NCI-H1694 treated with DMSO at 0.1 percent for 48 hours (cell line): ENCODE measurements around the gene LEP.

Experiments
- DNase-seq: peaks from one replicate; lab custom pipeline; 2025; lab: John Stamatoyannopoulos, UW

The LEP gene

GRCh38 chr7:128240696-128241386 is at the start of gene LEP:
Gene LEP (plus strand): TSS chr7:128241278. CDS start chr7:128252019, 10,741 bp downstream.
- DNase-seq, result no peak

GRCh38 chr7:128192497-128193142 is 48.5 kb upstream of the LEP start:
- DNase-seq, result no peak

GRCh38 chr7:128194533-128195282 is 46.4 kb upstream of the LEP start:
- DNase-seq, result no peak

GRCh38 chr7:128197589-128197988 is 43.5 kb upstream of the LEP start:
- DNase-seq, result no peak

GRCh38 chr7:128197989-128198580 is 43.0 kb upstream of the LEP start:
- no peak for DNase-seq

- no peak for DNase-seq
Measured at GRCh38 chr7:128200376-128200775, 40.7 kb upstream of the LEP start.

- no peak for DNase-seq
Measured at GRCh38 chr7:128201067-128201689, 39.9 kb upstream of the LEP start.

- DNase-seq, result no peak
Measured at GRCh38 chr7:128201690-128202085, 39.4 kb upstream of the LEP start.

- DNase-seq, result no peak
Measured at GRCh38 chr7:128202287-128202957, 38.7 kb upstream of the LEP start.

GRCh38 chr7:128203047-128203491 is 38.0 kb upstream of the LEP start:
- DNase-seq, result no peak

GRCh38 chr7:128203710-128204214 is 37.3 kb upstream of the LEP start:
- no peak for DNase-seq

GRCh38 chr7:128204455-128204854 is 36.6 kb upstream of the LEP start:
- DNase-seq, result no peak

- DNase-seq, result no peak
Measured at GRCh38 chr7:128205068-128205467, 36.0 kb upstream of the LEP start.

- no peak for DNase-seq
Measured at GRCh38 chr7:128206017-128206746, 34.9 kb upstream of the LEP start.

GRCh38 chr7:128206747-128207500 is 34.2 kb upstream of the LEP start:
- DNase-seq, result peak; percentile 12

GRCh38 chr7:128207609-128208008 is 33.5 kb upstream of the LEP start:
- no peak for DNase-seq

- DNase-seq, result peak; percentile 84
Measured at GRCh38 chr7:128209229-128210035, 31.6 kb upstream of the LEP start.

- DNase-seq, result no peak
Measured at GRCh38 chr7:128210036-128210347, 31.1 kb upstream of the LEP start.
